HG02884 (cell line): ENCODE measurements around the gene TBXAS1.

Source experiments
- ATAC-seq: cut with Tn5 transposase; IDR thresholded peaks from one replicate; pipeline ENCODE4 v1.9.1; 2021; ENCODE audit warnings: mild to moderate bottlenecking, moderate library complexity; ENCODE audit not compliant: unreplicated experiment

Gene TBXAS1

GRCh38 chr7:140060243-140060630, 231.2 kb downstream of the TBXAS1 start:
- ATAC-seq, result no peak

GRCh38 chr7:140060788-140061606, 231.9 kb downstream of the TBXAS1 start:
- no peak for ATAC-seq

- no peak for ATAC-seq
Measured at GRCh38 chr7:140061607-140061930, 232.5 kb downstream of the TBXAS1 start.

DNA sequence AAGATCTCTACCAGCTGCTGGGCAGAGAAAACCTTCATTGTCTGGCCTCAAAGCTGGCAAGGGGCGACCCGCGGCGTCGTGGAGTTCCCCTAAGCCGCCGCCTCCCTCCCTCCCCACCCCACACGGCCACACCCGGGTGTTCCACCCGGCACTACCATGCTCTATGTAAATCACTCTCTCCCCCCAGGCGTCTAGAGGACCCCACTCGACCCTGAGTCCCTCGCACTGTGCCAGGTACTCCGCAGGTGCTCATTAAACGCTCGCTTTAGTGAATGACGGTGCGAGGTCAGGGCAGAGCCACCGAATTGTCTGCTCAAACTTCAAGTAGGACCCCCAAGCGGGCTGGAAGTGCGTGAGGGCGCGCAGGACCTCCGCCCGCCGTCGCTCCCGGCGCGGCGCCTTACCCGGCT, 233.1 kb downstream of the TBXAS1 start:
- ATAC-seq, result peak; percentile 18

DNA sequence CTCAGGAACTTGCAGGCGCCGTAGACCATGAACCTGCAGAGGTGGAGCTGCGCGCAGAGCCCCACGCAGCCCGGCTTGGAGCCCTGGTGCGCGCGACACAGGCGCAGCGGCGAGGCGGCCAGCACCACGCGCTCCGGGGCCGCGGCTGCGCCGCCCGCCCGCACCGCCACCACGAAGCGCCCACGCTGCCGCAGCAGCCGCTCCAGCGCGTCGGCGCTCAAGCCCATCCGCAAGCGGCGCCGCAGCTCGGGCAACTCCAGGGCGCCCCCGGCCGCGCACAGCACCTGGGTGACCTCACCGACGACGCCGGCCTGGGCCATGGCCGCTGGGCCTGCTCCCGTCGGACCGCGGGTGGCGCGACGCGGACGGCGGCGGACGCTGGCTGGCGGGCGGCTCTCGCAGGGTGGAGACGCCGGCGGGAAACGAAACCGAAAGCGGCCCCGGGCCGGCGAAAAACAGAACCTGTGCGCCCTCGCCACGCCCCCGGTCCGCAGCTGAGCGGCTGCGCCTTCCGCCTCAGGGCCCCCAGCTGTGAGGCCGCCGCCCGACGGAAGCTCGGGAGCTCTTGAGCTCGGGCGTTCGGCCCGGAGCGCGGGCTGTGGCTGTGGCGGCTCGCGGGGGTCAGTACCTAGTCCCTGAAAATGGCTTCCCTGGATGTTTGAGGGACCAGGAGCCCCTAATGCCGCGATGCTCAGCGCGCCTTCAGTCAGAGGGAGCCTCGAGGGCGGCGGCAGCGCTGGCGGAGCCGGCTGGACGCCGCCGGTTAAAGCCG, 233.7 kb downstream of the TBXAS1 start, which contains the start of gene PARP12:
Gene PARP12, minus strand, starts transcription at position 424 of the 772 bp plus-strand sequence. Its CDS starts 104 bp downstream, at position 320.
- peak; percentile 90 for ATAC-seq

DNA sequence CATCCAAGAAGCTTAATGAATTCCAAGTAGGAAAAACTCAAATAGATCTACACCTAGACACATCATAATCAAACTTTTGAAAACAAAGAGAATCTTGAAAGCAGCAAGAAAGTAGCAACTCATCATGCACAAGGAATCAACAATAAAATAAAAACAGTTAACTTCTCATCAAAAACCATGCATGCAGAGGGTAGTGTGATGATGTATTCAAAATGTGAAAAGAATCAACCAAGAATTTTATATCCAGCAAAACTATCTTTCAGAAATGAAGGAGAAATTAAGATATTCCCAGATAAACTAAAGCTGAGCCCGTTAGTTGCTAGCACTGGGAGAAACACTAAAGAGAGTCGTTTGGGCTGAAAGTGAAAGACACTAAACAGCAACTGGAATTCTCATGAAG, 238.0 kb downstream of the TBXAS1 start:
- no peak for ATAC-seq

- ATAC-seq, result no peak
Measured at GRCh38 chr7:140068033-140068432, 239.0 kb downstream of the TBXAS1 start.

DNA sequence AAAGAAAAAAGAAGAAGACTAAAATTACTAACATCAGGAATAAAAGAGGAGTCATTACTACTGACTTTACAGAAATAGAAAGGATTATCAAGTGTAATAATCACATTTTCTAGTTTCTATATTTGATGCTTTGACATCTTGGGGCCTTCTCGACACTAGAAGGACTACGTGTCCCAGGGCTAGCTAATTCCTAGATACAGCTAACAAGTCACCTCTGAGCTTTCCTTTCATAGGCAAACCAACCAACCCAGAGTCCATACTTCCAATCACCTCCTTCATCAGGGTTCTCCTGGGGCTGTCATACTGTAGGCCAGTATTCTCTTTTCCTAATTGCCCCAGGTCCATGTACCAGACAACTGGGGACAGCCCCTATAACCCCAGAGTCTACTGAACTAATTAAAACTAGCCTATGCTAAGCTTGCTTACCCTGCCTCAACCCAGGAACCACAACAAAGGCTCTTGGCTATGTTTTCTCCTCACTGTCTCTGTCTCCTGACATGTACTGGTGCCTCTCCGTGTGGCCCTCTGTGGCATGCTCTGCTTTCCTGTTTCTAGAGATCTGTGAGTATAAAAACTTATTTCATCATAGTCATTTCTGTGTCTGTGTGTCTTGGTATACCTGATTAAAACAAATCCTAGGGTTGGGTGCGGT, 240.4 kb downstream of the TBXAS1 start:
- no peak for ATAC-seq
